Measurements from ENCODE around the gene ZNF101.
"Not testable (repeated sequence)": the region's sequence is repeated elsewhere in the genome, so short reads cannot be mapped to it uniquely, and the experiment has no call there.

Gene ZNF101

DNA sequence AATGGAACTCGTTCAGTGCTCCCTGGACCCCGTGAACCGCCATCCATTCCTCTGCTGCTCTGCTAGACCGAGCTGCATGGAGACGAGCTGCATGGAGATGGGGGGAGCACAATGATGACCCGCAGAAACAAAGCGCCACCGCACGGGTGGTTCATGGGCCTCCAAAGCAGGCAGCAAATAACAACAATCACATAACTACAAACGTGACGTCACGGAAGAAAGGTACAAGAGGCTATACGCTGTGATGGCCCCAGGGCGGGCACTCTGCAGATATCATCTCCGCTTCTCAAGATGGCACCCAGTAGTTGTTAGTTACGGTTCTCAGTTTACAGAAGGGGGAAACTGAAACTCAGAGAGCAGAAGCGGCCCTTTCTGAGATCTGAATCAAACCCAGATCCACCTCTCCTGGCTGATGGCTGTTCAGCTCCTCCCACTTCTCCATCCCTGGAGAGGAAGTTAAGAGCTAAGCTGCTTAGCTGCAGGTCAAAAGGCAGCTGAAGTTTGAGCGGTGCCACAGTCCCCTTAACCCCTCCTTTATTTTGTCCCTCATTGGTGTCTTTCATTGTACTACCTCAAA lies 6.9 kb upstream of the ZNF101 start:
- DNase-seq = peak in 1 of 2 donors; percentile 34

- no peak for DNase-seq
Observed at GRCh38 chr19:19662344-19662743, 6.3 kb upstream of the ZNF101 start.

GRCh38 chr19:19662871-19663255 lies 5.8 kb upstream of the ZNF101 start:
- DNase-seq = peak in 1 of 2 donors; percentile 19

DNA sequence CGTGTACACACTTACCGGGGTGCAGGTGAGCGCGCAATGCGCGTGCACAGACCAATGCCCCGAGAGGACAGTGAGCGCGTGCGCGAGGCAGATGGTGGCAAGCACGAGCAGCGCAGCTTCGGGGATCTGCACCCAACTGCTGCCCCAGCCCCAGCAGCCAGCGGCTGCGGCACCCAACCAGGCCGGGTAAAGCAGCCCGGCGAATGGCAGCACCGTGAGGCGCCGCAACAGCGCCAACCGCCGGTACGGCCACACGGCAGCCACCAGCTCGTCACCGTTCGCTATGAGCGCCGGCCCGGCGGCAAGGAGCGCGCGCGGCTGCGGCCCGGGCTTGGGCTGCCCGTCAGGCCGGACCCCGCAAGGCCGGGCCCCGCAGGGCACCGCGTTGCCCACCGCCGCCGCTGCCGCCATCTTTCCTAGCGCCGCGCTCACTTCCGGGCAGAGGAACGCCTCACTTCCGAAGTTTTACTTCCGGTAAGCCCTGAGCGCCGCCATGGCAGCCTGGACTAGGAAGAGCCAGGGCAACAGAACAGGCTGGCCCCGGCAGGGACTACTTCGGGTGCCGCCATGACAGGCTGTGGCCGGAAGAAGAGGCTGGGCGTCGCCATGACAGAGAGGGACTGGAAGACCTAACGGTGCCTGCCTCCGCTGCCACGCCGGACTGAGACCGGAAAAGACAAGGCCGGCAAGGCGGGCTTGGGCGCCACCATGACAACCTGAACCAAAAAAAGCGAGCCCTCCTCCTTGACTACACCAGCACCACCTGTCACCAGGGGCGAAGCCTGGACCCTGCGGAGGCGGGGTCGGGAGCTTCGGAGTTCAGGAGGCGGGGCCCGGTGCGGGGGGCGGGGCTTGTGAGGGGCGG lies 5.2 kb upstream of the ZNF101 start, which contains the start of gene ATP13A1:
TSS of gene ATP13A1 (minus strand) at position 421 of the 865 bp plus-strand sequence. CDS start at position 411, 10 bp downstream.
- peak; percentile 84 to 85 for DNase-seq

GRCh38 chr19:19665420-19665948 lies 3.2 kb upstream of the ZNF101 start:
- DNase-seq = not testable (repeated sequence)

DNA sequence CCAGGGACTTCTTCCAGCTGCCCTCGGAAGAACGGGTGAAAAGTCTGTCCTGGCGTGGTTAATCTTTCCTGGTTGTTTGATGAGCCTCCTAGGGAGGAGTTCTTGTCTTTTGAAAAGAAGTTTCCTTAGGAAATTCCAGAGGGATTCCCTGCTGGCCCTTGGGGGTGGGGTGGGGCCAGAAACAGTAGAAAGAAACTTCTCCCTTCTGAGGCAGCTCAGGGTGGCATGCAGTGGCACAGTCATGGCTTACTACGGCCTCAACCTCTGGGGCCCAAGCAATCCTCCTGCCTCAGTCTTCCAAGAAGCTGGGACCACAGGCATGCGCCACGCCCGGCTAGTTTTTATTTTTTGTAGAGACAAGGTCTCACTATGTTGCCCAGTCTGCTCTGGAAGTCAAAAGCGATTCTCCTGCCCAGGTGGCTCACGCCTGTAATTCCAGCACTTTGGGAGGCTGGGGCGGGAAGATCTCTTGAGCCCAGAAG lies 1.5 kb downstream of the ZNF101 start:
- no peak for DNase-seq

DNA sequence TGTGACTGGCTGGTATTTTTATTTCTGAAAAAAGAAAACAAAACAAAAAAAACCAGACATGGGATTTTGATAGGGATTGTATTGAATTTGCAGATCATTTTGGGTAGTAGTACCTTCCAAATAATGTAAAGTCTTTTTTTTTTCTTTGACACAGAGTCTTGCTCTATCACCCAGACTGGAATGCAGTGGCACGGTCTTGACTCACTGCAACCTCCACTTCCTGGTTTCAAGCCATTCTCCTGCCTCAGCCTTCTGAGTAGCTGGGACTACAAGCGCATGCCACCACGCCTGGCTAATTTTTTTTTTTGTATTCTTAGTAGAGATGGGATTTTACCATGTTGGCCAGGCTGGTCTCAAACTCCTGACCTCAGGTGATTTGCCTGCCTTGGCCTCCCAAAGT lies 4.2 kb downstream of the ZNF101 start:
- no peak for DNase-seq

DNA sequence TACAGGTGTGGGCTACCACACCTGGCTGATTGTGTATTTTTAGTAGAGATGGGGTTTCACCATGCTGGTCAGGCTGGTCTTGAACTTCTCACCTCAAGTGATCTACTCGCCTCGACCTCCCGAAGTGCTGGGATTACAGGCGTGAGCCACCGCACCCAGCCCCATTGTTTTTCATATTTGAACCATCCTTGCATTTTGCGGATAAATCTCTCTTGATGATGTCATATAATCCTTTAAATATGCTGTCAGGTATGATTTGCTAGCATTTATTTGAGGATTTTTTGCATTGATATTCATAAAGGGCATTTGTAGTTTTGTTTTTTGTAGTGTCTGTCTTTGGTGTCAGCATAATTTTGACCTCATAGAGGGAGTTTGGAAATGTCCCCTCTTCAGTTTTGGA lies 5.7 kb downstream of the ZNF101 start:
- no peak for DNase-seq

- DNase-seq = no peak
Observed at GRCh38 chr19:19677579-19677978, 8.9 kb downstream of the ZNF101 start.

GRCh38 chr19:19679176-19680073 lies 10.8 kb downstream of the ZNF101 start:
- no peak for DNase-seq

GRCh38 chr19:19686119-19686518 lies 17.5 kb downstream of the ZNF101 start:
- not testable (repeated sequence) for DNase-seq

DNA sequence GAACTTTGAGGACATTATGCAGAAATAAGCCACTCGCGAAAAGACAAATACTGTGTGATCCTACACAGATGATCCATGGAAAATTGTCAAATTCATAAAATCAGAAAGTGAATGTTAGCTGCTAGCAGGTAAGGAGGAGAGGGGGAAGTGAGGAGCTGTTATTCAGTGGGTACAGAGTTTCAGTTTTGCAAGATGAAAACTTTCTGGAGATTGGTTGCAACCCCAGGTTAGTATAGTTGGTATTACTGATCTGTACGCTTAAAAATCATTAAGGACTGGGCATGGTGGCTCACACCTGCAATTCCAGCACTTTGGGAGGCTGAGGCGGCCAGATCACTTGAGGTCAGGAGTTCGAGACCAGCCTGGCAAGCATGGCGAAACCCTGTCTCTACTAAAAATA lies 17.9 kb downstream of the ZNF101 start:
- no peak for DNase-seq

DNA sequence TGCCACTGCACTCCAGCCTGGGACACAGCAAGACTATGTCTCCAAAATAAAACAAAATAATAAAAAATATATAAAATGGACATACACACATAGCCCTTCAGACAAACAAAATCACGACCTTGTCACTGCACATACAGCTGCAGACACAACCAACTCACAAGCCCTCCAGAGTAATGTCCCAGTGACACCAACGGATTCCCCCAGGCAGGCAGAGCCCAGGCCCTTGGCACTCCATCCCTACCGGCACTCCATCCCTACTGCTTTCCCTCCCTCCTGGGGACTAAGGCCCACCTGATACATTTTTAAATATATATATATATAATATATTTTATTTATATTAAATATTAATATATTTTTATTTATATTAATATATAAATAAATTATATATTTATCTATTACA lies 18.5 kb downstream of the ZNF101 start:
- no peak for DNase-seq

GRCh38 chr19:19689023-19689422 lies 20.4 kb downstream of the ZNF101 start:
- DNase-seq = not testable (repeated sequence)

GRCh38 chr19:19691683-19692082 lies 23.0 kb downstream of the ZNF101 start:
- DNase-seq = no peak

- DNase-seq = no peak
Observed at GRCh38 chr19:19696386-19696785, 27.7 kb downstream of the ZNF101 start.

DNA sequence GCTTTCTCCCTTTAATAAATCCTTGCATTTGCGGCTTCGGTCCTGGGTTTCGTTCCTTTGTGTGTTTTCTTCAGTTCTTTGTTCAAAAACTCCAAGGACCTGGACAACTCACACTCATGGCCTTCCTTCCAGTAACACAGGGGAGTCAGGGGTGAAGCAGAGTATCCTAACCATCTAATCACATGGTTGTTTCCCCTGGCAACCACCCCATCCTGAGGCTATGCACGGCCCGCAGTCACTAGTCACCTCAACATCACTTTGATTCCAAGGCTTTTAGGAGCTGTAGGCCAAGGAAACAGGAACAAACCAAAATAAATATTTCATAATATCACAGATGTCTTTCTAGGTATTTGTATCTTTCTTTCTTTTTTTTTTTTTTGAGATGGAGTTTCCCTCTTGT lies 28.9 kb downstream of the ZNF101 start:
- no peak for DNase-seq

DNA sequence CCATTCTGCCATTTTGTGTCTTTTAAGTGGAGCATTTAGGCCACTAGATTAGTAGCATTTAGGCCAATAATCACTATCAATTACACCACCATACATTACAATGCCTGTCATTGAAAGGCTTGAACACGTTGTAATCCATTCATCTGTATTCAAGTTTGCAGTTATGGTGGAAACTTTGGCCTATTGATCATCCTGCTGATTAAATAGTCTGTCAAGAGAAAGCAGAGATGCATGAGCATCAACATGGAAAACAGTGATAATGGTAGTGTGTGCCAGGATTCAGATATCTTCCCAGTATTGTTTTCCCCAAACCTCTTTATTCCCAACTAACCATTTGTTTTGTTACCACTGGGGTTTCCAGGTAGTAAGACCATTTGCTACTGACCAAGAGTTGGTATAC lies 31.9 kb downstream of the ZNF101 start:
- not testable (repeated sequence) for DNase-seq

DNA sequence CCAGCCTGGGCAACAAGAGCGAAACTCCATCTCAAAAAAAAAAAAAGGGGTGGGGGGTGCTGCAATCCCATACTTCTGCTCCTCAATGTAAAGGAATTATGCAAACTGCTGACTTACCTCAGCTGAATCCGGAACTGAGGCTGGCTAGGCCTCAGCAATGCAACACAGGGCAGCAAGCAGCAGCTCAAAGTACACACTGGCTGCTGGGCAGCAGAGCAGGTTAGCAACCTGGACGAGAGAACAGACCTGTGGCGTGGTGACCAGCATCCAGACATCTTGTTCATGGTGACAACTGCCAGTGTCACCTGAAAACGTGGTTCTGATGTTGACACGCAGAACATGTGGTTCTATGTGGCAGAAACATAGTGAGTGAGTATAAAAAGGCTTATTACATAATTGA lies 36.2 kb downstream of the ZNF101 start:
- DNase-seq = no peak

GRCh38 chr19:19710506-19710905 lies 41.9 kb downstream of the ZNF101 start:
- no peak for DNase-seq

DNA sequence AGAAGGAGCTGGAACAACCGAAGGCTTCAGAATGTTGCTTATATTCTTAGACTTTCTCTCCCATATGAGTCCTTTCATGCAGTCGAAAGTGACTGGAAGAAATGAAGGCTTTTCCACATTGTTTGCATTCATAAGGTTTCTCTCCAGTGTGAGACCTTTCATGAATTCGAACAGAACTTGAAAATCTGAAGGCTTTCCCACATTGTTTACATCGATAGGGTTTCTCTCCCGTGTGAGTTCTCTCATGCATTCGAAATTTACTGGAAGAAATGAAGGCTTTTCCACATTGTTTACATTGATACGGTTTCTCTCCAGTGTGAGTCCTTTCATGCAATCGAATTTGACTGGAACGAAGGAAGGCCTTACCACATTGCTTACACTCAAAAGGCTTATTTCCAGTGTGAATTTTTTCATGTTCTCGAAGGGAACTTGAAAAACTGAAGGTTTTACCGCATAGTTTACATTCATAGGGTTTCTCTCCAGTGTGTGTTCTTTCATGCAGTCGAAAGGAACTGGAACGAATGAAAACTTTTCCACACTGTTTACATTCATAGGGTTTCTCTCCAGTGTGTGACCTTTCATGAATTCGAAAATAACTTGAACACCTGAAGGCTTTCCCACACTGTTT lies 42.8 kb downstream of the ZNF101 start:
- DNase-seq = no peak
